Testis (tissue), 3 donors: ENCODE results near the gene KLHL25. TPM values are rescaled to one million over a fixed set of nuclear protein-coding genes. Genes with fewer than 3 reads are reported as not detected.

Experiments
- DNase-seq: peaks from one replicate; pipeline ENCODE4 v3.0.0-alpha.2; 2019
- H3K27ac ChIP-seq, 2 donors: fragments of 200-600 bp; sonication (generic); one replicate each; pipeline ENCODE4 v1.5.1; 2019
- H3K27me3 ChIP-seq: fragments of 200-600 bp; sonication (generic); one replicate; pipeline ENCODE4 v1.5.1; 2019
- H3K36me3 ChIP-seq: fragments of 200-600 bp; sonication (generic); one replicate; pipeline ENCODE4 v1.5.1; 2017; ENCODE audit warnings: low read depth; ENCODE audit errors: missing control alignments
- H3K4me1 ChIP-seq: fragments of 200-600 bp; sonication (generic); one replicate; pipeline ENCODE4 v1.5.1; 2019
- H3K4me3 ChIP-seq, 2 donors: fragments of 200-600 bp; sonication (generic); one replicate each; pipeline ENCODE4 v1.5.1; 2017 to 2019
- H3K9me3 ChIP-seq: fragments of 200-600 bp; sonication (generic); one replicate; pipeline ENCODE4 v1.5.1; 2017
- CTCF ChIP-seq, 3 experiments: fragments of 450-650 bp in 2 of 3; fragments of 200-600 bp in 1 of 3; sonication (generic) in 1 of 3; IDR thresholded peaks; one replicate each; pipeline ENCODE4 v1.5.1; 2016 to 2019; ENCODE audit warnings: antibody characterized with exemption in 3 of 3, mild to moderate bottlenecking in 2 of 3, moderate library complexity in 1 of 3
- POLR2A ChIP-seq: fragments of 450-650 bp; IDR thresholded peaks from one replicate; pipeline ENCODE4 v1.6.1; 2017; ENCODE audit warnings: antibody characterized with exemption, mild to moderate bottlenecking, moderate library complexity
- WGBS, 2 donors: methylation state at CpG; one replicate each; pipeline ENCODE4 v1.1.5; 2018; 5-methylcytosine and 5-hydroxymethylcytosine counted together
- intact Hi-C: fragments of 100-400 bp; cut with DNase I; formaldehyde crosslinking; loops from one replicate; pipeline ENCODE4 v1.15.1; 2023; ENCODE audit warnings: low total_unique reads
- microRNA counts, 2 donors: library from miRNA; unstranded; fragments of <30 nt; microRNA quantifications; one replicate each; lab custom pipeline; 2016
- microRNA-seq, 2 donors: library from miRNA; unstranded; fragments of <30 nt; microRNA quantifications; one replicate each; pipeline ENCODE4, GENCODE V29; 2016; ENCODE audit warnings: borderline number of aligned reads in 2 of 2, borderline replicate concordance in 1 of 2
- polyA plus RNA-seq: library from polyadenylated mRNA; stranded (reverse); fragments of 350-450 nt; fragmentation: Illumina TruSeq; extraction: RNeasy Lipid Tissue Mini Kit (QIAGEN cat#74804); gene quantifications from one replicate; pipeline ENCODE4 v1.2.3, GENCODE V29; 2014; ENCODE audit warnings: low read depth, low replicate concordance; ENCODE audit not compliant: insufficient read depth
- small RNA-seq, 2 donors: library from RNA; depleted of rRNA; stranded (forward); fragments of <200 nt; gene quantifications; one replicate each; pipeline ENCODE3, GENCODE V24; 2016
- total RNA-seq, 2 donors: library from RNA; depleted of rRNA; stranded (reverse); fragments of >200 nt; gene quantifications; one replicate each; pipeline ENCODE4 v1.2.3, GENCODE V29; 2016

The KLHL25 gene
- total and polyA plus RNA-seq, 3 donors from 2014 or later = 19.6 to 50.1 (median 42.6) TPM

GRCh38 chr15:85716261-85716660 lies 78.5 kb downstream of the KLHL25 start:
- no peak for DNase-seq
- intact Hi-C loops = no loop called here
- WGBS, 2 donors = 75 to 85% methylated on average over 3 of the region's 3 CpGs
- no peak overlapping the region for H3K4me3 ChIP-seq
- H3K36me3 ChIP-seq = no peaks in the 10 kb centered on the region
- H3K27ac ChIP-seq = no peak overlapping the region
- H3K27me3 ChIP-seq = no peaks in the 10 kb centered on the region
- TF ChIP-seq CTCF (IDR thresholded peaks at IDR 0.05) (no peak), POLR2A (no peak)
- no peaks in the 10 kb centered on the region for H3K4me1 ChIP-seq
- no peaks in the 10 kb centered on the region for H3K9me3 ChIP-seq

- Histone ChIP-seq H3K4me3 (no peak overlapping the region), H3K27ac (no peak overlapping the region), H3K36me3 (no peaks in the 10 kb centered on the region), H3K27me3 (no peaks in the 10 kb centered on the region), H3K4me1 (peaks cover 19% of the 10 kb centered on the region), H3K9me3 (no peaks in the 10 kb centered on the region)
- TF ChIP-seq CTCF (IDR thresholded peaks at IDR 0.05) = no peak
- no peak for TF ChIP-seq POLR2A
- DNase-seq = no peak
- 90 to 92% methylated on average over 7 of the region's 7 CpGs for WGBS, 2 donors
- intact Hi-C loops = no loop called here
These were observed 83.0 kb downstream of the KLHL25 start for GRCh38 chr15:85711580-85712192.

GRCh38 chr15:85710340-85710842 lies 84.3 kb downstream of the KLHL25 start:
- intact Hi-C loops = no loop called here
- 95 to 96% methylated on average over 7 of the region's 7 CpGs for WGBS, 2 donors
- no peak overlapping the region for H3K27ac ChIP-seq
- peaks cover 25% of the 10 kb centered on the region for H3K4me1 ChIP-seq
- no peak overlapping the region for H3K4me3 ChIP-seq
- TF ChIP-seq POLR2A = no peak
- no peak for TF ChIP-seq CTCF (IDR thresholded peaks at IDR 0.05)
- no peaks in the 10 kb centered on the region for H3K27me3 ChIP-seq
- H3K36me3 ChIP-seq = no peaks in the 10 kb centered on the region
- DNase-seq = no peak
- no peaks in the 10 kb centered on the region for H3K9me3 ChIP-seq

MicroRNAs encoded within 50 kb of the gene (microRNA counts, 767-probe panel; counts per million panel counts)
- microRNA hsa-miR-1276 (lab: Ali Mortazavi, UCI) = 0 to 152 counts per million in 2 donors

Small RNA genes lying within 50 kb of the gene (microRNA-seq; reads per million reads assigned to microRNA genes)
- gene MIR1276 (0.69 to 0.70 reads per million in 2 donors), gene MIR548AP (0 reads per million in 2 donors)

Small RNA genes lying within 50 kb of the gene (small RNA-seq; reads per million reads assigned to genes)
- gene AC021739.1 = 0 reads per million in 2 donors
- gene MIR1276 = 0 to 0.66 reads per million in 2 donors
- gene MIR548AP = 0 reads per million in 2 donors
- gene RNU6-231P = 0 reads per million in 2 donors
